Vagina (tissue), 2 donors: ENCODE data around the gene RNF181. TPM values are rescaled to one million over a fixed set of nuclear protein-coding genes. Genes with fewer than 3 reads are reported as not detected.
A peak's percentile ranks its signal among the peaks of the same experiment; 100 is the strongest.

Source experiments
- DNase-seq, 2 donors: peaks; one replicate each; pipeline ENCODE4 v3.0.0-alpha.2; 2017; ENCODE audit errors: extremely low spot score in 2 of 2
- H3K27ac ChIP-seq: fragments of 200-600 bp; sonication (generic); one replicate; pipeline ENCODE4 v1.5.1; 2019
- H3K27me3 ChIP-seq: fragments of 200-600 bp; sonication (generic); one replicate; pipeline ENCODE4 v1.5.1; 2019
- H3K36me3 ChIP-seq, 2 donors: fragments of 200-600 bp; sonication (generic); one replicate each; pipeline ENCODE4 v1.5.1; 2017 to 2019
- H3K4me1 ChIP-seq: fragments of 200-600 bp; sonication (generic); one replicate; pipeline ENCODE4 v1.5.1; 2019
- H3K4me3 ChIP-seq, 2 donors: fragments of 200-600 bp; sonication (generic); 1 replicate in 1 of 2; 2 replicates in 1 of 2; pipeline ENCODE4 v1.5.1; 2016 to 2019
- H3K9me3 ChIP-seq: fragments of 200-600 bp; sonication (generic); one replicate; pipeline ENCODE4 v1.5.1; 2019
- CTCF ChIP-seq, 3 experiments: fragments of 450-650 bp in 2 of 3; fragments of 200-600 bp in 1 of 3; sonication (generic) in 1 of 3; IDR thresholded peaks; one replicate each; pipeline ENCODE4 v1.5.1; 2017 to 2019; ENCODE audit warnings: antibody characterized with exemption in 3 of 3, mild to moderate bottlenecking in 2 of 3, moderate library complexity in 2 of 3
- POLR2A ChIP-seq, 2 donors: fragments of 450-650 bp; IDR thresholded peaks; one replicate each; pipeline ENCODE4 v1.6.1; 2017; ENCODE audit warnings: antibody characterized with exemption in 2 of 2, mild to moderate bottlenecking in 2 of 2, moderate library complexity in 2 of 2
- POLR2AphosphoS5 ChIP-seq, 2 donors: sonication (generic); formaldehyde crosslinking; IDR thresholded peaks; one replicate each; pipeline ENCODE4 v1.9.0; 2017; ENCODE audit warnings: antibody characterized with exemption in 2 of 2, mild to moderate bottlenecking in 2 of 2, low read depth in 1 of 2; ENCODE audit not compliant: insufficient read depth in 1 of 2
- intact Hi-C: fragments of 100-400 bp; cut with DNase I; formaldehyde crosslinking; loops from one replicate; pipeline ENCODE4 v1.15.1; 2023
- total RNA-seq: library from RNA; depleted of rRNA; stranded (reverse); fragments of >200 nt; gene quantifications from one replicate; pipeline ENCODE4 v1.2.3, GENCODE V29; 2016

The RNF181 gene
- total RNA-seq, 1 donor from 2014 or later, result 107 TPM

- Histone ChIP-seq H3K4me1 (peaks cover 40% of the 10 kb centered on the region), H3K27ac (peak overlapping the region; percentile 90), H3K36me3 (peaks cover 0 to 24% of the 10 kb centered on the region in 2 donors), H3K4me3 (peak overlapping the region; percentile 85 to 95), H3K9me3 (no peaks in the 10 kb centered on the region), H3K27me3 (no peaks in the 10 kb centered on the region)
- no peak for TF ChIP-seq POLR2A (IDR thresholded peaks at IDR 0.05)
- no peak for TF ChIP-seq POLR2AphosphoS5 (IDR thresholded peaks at IDR 0.05; ENCODE audit: insufficient read depth in 1 of 2, low read depth in 1 of 2)
- TF ChIP-seq CTCF (IDR thresholded peaks at IDR 0.05), result no peak
- intact Hi-C loops, result no loop called here
- no peak for DNase-seq
These were observed 435 bp downstream of the RNF181 start for GRCh38 chr2:85596026-85596333.

GRCh38 chr2:85596486-85597143, 1.1 kb downstream of the RNF181 start:
- no peak for TF ChIP-seq CTCF (IDR thresholded peaks at IDR 0.05)
- no peak for TF ChIP-seq POLR2A (IDR thresholded peaks at IDR 0.05)
- TF ChIP-seq POLR2AphosphoS5 (IDR thresholded peaks at IDR 0.05; ENCODE audit: insufficient read depth in 1 of 2, low read depth in 1 of 2), result no peak
- Histone ChIP-seq H3K4me3 (peak overlapping the region; percentile 85 to 95), H3K27ac (peak overlapping the region; percentile 90)

GRCh38 chr2:85597241-85597640, 1.7 kb downstream of the RNF181 start:
- H3K9me3 ChIP-seq, result no peaks in the 10 kb centered on the region
- no peaks in the 10 kb centered on the region for H3K27me3 ChIP-seq
- TF ChIP-seq CTCF (IDR thresholded peaks at IDR 0.05) (no peak), POLR2A (IDR thresholded peaks at IDR 0.05) (no peak)
- peaks cover 39% of the 10 kb centered on the region for H3K4me1 ChIP-seq
- no peak overlapping the region for H3K4me3 ChIP-seq
- intact Hi-C loops, result no loop called here
- H3K27ac ChIP-seq, result no peak overlapping the region
- no peak for DNase-seq
- H3K36me3 ChIP-seq, result peaks cover 0 to 24% of the 10 kb centered on the region in 2 donors

More at GRCh38 chr2:85596486-85597143, 1.1 kb downstream of the RNF181 start:
- intact Hi-C loops, result no loop called here
- no peaks in the 10 kb centered on the region for H3K27me3 ChIP-seq
- peaks cover 0 to 24% of the 10 kb centered on the region in 2 donors for H3K36me3 ChIP-seq
- DNase-seq, result no peak
- peaks cover 40% of the 10 kb centered on the region for H3K4me1 ChIP-seq
- no peaks in the 10 kb centered on the region for H3K9me3 ChIP-seq

GRCh38 chr2:85598594-85599340, 3.2 kb downstream of the RNF181 start:
- TF ChIP-seq POLR2AphosphoS5 (IDR thresholded peaks at IDR 0.05; ENCODE audit: insufficient read depth in 1 of 2, low read depth in 1 of 2) (no peak), POLR2A (IDR thresholded peaks at IDR 0.05) (no peak), CTCF (IDR thresholded peaks at IDR 0.05) (no peak)
- H3K4me3 ChIP-seq, result no peak overlapping the region
- H3K4me1 ChIP-seq, result peaks cover 46% of the 10 kb centered on the region
- intact Hi-C loops, result no loop called here
- DNase-seq, result no peak
- H3K27me3 ChIP-seq, result no peaks in the 10 kb centered on the region
- H3K36me3 ChIP-seq, result peaks cover 0 to 24% of the 10 kb centered on the region in 2 donors
- no peak overlapping the region for H3K27ac ChIP-seq
- H3K9me3 ChIP-seq, result no peaks in the 10 kb centered on the region
